ENCODE results near the gene DLG1.

DNA sequence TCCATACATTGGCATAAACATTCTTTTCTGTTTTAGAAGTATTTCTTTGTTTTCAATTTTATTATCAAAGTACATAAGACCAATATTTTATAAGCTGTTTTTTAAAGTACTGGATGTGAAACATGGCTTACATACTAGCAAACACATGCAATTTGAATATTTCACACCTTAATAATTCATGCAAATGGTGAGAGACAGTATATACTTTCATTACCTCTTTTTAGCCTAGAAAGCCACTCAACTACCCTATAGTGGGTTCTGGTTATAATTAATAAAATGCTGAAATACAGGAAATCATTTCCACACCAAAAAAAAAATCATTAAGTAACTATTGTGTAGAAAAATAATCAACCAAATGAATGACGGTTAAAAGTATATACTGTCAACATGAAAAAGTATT is 230.3 kb downstream of the DLG1 start:
- TF ChIP-seq, protein P1, sequence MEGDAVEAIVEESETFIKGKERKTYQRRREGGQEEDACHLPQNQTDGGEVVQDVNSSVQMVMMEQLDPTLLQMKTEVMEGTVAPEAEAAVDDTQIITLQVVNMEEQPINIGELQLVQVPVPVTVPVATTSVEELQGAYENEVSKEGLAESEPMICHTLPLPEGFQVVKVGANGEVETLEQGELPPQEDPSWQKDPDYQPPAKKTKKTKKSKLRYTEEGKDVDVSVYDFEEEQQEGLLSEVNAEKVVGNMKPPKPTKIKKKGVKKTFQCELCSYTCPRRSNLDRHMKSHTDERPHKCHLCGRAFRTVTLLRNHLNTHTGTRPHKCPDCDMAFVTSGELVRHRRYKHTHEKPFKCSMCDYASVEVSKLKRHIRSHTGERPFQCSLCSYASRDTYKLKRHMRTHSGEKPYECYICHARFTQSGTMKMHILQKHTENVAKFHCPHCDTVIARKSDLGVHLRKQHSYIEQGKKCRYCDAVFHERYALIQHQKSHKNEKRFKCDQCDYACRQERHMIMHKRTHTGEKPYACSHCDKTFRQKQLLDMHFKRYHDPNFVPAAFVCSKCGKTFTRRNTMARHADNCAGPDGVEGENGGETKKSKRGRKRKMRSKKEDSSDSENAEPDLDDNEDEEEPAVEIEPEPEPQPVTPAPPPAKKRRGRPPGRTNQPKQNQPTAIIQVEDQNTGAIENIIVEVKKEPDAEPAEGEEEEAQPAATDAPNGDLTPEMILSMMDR (conservative IDR thresholded peaks at IDR 0.05; ENCODE audit: low read length): no peak
- TF ChIP-seq EZH2phosphoT487 (IDR thresholded peaks at IDR 0.05; ENCODE audit: borderline replicate concordance, low read depth, low read length): no peak
